H1 (cell line): ENCODE data around the gene SLC25A26. TPM values are rescaled to one million over a fixed set of nuclear protein-coding genes. Genes with fewer than 3 reads are reported as not detected.

Experiments
- CHD2 ChIP-seq: IDR thresholded peaks from 2 replicates; pipeline ENCODE4 v1.6.1; 2012; ENCODE audit warnings: low read length, improper control_type of control experiment
- CHD7 ChIP-seq: fragments of 300-600 bp; sonication (generic); IDR thresholded peaks from 2 replicates; pipeline ENCODE4 v1.7.1; 2012; ENCODE audit warnings: low read length, moderate library complexity, mild to moderate bottlenecking, inconsistent platforms; ENCODE audit not compliant: insufficient replicate concordance
- POLR2AphosphoS5 ChIP-seq: IDR thresholded peaks from 2 replicates; pipeline ENCODE4 v1.6.1; 2011; ENCODE audit warnings: low read depth, low read length
- POU5F1 ChIP-seq: IDR thresholded peaks from 2 replicates; pipeline ENCODE4 v1.6.1; 2011; ENCODE audit warnings: low read depth, mild to moderate bottlenecking, low read length, moderate library complexity
- SIRT6 ChIP-seq: IDR thresholded peaks from one replicate; pipeline ENCODE4 v1.7.1; 2012; ENCODE audit warnings: low read length, inconsistent platforms
- SP2 ChIP-seq: IDR thresholded peaks from 2 replicates; pipeline ENCODE4 v1.6.1; 2012; ENCODE audit warnings: mild to moderate bottlenecking, low read length, inconsistent platforms
- TEAD4 ChIP-seq: IDR thresholded peaks from 2 replicates; pipeline ENCODE4 v1.6.1; 2012; ENCODE audit warnings: low read depth, low read length, inconsistent platforms, mixed read lengths
- YY1 ChIP-seq: IDR thresholded peaks from 2 replicates; pipeline ENCODE4 v1.6.1; 2011; ENCODE audit warnings: low read depth, mild to moderate bottlenecking, low read length
- polyA plus RNA-seq, 7 experiments: library from polyadenylated mRNA; depleted of rRNA in 3 of 7; stranded (reverse) in 5 of 7; unstranded in 2 of 7; fragments of >200 nt in 5 of 7; fragments of 200-250 nt in 2 of 7; gene quantifications; 1 replicate in 5 of 7; 2 replicates in 1 of 7; 4 replicates in 1 of 7; pipeline versions ENCODE4 v1.2.1 to v1.2.3, GENCODE V29; 2011 to 2013; ENCODE audit warnings: missing spikeins in 2 of 7, mixed read lengths in 2 of 7
- total RNA-seq: library from RNA; stranded (reverse); fragmentation: NEBNext Ultra II Directional; extraction: Animal tissue kit (Norgen Biotek cat#: 25700); gene quantifications from 2 replicates; pipeline ENCODE4 v1.2.1, GENCODE V29; 2021

Gene SLC25A26
- total and polyA plus RNA-seq, 2 of the 8 experiments (the other 6 are each of a cell fraction or from before 2014, with no cell fraction given) = 30.0 to 37.0 TPM

- TF ChIP-seq POU5F1 (no peak), TEAD4 (no peak), YY1 (no peak), SP2 (no peak), CHD2 (no peak), POLR2AphosphoS5 (no peak), CHD7 (no peak), SIRT6 (no peak)
Observed at GRCh38 chr3:66419036-66419435, 198.2 kb downstream of the SLC25A26 start (continued).
